ENCODE measurements around the gene STN1.

DNA sequence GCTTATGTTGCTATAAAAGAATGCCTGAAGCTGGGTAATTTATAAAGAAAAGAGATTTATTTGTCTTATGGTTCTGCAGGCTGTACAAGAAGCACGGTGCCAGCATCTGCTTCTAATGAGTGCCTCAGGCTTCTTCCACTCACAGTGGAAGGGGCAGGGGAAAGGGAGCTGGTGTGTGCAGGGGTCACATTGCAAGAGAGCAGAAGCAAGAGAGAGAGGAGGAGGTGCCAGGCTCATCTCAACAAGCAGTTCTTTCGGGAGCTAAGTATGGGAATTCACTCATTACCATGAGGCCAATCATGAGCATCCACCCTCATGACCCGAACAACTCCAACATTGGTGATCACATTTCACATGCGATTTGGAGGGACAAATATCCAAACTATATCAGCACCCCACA lies 31.7 kb upstream of the STN1 start:
- TF ChIP-seq, protein P1, sequence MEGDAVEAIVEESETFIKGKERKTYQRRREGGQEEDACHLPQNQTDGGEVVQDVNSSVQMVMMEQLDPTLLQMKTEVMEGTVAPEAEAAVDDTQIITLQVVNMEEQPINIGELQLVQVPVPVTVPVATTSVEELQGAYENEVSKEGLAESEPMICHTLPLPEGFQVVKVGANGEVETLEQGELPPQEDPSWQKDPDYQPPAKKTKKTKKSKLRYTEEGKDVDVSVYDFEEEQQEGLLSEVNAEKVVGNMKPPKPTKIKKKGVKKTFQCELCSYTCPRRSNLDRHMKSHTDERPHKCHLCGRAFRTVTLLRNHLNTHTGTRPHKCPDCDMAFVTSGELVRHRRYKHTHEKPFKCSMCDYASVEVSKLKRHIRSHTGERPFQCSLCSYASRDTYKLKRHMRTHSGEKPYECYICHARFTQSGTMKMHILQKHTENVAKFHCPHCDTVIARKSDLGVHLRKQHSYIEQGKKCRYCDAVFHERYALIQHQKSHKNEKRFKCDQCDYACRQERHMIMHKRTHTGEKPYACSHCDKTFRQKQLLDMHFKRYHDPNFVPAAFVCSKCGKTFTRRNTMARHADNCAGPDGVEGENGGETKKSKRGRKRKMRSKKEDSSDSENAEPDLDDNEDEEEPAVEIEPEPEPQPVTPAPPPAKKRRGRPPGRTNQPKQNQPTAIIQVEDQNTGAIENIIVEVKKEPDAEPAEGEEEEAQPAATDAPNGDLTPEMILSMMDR (IDR thresholded peaks at IDR 0.05): no peak
- TF ChIP-seq POLR2AphosphoS5 (IDR thresholded peaks at IDR 0.05): no peak
